Measurements from ENCODE around the gene GRM4.

GRCh38 chr6:34049395-34050342 lies 96.2 kb downstream of the GRM4 start:
- TF ChIP-seq POLR2AphosphoS5 (IDR thresholded peaks at IDR 0.05; ENCODE audit: borderline replicate concordance, low read depth, low read length): no peak
- TF ChIP-seq EZH2 (IDR thresholded peaks at IDR 0.05): no peak

Data from SK-N-MC (cell line).